WTC11 (cell line): ENCODE data around the gene STK10.

Experiments
- CREB1 ChIP-seq: sonication (generic); formaldehyde crosslinking; IDR thresholded peaks from 2 replicates; pipeline ENCODE4 v1.8.0; 2023; ENCODE audit warnings: mild to moderate bottlenecking, missing genetic modification reagents
- ETV6 ChIP-seq: sonication (generic); formaldehyde crosslinking; IDR thresholded peaks from 2 replicates; pipeline ENCODE4 v1.8.1; 2022; ENCODE audit warnings: mild to moderate bottlenecking, missing genetic modification reagents
- GRHL2 ChIP-seq: fragments of 250-450 bp; sonication (Bioruptor Pico); IDR thresholded peaks from 2 replicates; pipeline ENCODE4 v1.8.0; 2022; ENCODE audit warnings: mild to moderate bottlenecking, moderate library complexity; ENCODE audit not compliant: insufficient replicate concordance, severe bottlenecking
- RELA ChIP-seq: sonication (generic); formaldehyde crosslinking; IDR thresholded peaks from 2 replicates; pipeline ENCODE4 v1.8.1; 2022; ENCODE audit warnings: missing genetic modification reagents, mild to moderate bottlenecking, borderline replicate concordance
- TF ChIP-seq, protein P1 (sequence below): sonication (generic); formaldehyde crosslinking; IDR thresholded peaks from 2 replicates; pipeline ENCODE4 v1.8.0; 2022; ENCODE audit warnings: mild to moderate bottlenecking, missing genetic modification reagents
- TF ChIP-seq, protein P2 (sequence below): fragments of 200-600 bp; IDR thresholded peaks from 2 replicates; pipeline ENCODE4 v1.8.0; 2022; ENCODE audit warnings: antibody characterized with exemption
- TF ChIP-seq, protein P3 (sequence below): sonication (generic); formaldehyde crosslinking; IDR thresholded peaks from 2 replicates; pipeline ENCODE4 v1.8.0; 2022; ENCODE audit warnings: mild to moderate bottlenecking, missing genetic modification reagents

DNA sequence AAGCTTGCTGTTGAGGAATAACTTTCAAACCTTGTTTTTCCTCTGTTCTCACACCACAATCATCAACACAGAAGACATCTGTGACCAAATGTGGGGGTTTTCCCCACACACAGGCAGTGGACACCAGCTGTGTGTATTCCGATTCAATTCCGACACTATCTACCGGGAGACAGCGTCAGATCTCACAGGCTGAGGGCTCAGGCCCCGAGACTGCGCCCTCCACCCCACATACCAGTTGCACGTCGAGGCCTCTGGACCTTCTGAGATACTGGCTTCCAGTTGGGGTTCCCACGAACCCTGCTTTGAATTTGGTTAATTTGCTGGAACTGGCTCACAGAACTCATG lies 41.3 kb downstream of the STK10 start:
- TF ChIP-seq ETV6 (CRISPR knock-in tag) (no peak), CREB1 (no peak), RELA (CRISPR knock-in tag) (no peak), GRHL2 (CRISPR knock-in tag) (no peak)
- TF ChIP-seq, protein P1, sequence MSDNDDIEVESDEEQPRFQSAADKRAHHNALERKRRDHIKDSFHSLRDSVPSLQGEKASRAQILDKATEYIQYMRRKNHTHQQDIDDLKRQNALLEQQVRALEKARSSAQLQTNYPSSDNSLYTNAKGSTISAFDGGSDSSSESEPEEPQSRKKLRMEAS, result no peak
- TF ChIP-seq, protein P2, sequence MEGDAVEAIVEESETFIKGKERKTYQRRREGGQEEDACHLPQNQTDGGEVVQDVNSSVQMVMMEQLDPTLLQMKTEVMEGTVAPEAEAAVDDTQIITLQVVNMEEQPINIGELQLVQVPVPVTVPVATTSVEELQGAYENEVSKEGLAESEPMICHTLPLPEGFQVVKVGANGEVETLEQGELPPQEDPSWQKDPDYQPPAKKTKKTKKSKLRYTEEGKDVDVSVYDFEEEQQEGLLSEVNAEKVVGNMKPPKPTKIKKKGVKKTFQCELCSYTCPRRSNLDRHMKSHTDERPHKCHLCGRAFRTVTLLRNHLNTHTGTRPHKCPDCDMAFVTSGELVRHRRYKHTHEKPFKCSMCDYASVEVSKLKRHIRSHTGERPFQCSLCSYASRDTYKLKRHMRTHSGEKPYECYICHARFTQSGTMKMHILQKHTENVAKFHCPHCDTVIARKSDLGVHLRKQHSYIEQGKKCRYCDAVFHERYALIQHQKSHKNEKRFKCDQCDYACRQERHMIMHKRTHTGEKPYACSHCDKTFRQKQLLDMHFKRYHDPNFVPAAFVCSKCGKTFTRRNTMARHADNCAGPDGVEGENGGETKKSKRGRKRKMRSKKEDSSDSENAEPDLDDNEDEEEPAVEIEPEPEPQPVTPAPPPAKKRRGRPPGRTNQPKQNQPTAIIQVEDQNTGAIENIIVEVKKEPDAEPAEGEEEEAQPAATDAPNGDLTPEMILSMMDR, result no peak
- TF ChIP-seq, protein P3, sequence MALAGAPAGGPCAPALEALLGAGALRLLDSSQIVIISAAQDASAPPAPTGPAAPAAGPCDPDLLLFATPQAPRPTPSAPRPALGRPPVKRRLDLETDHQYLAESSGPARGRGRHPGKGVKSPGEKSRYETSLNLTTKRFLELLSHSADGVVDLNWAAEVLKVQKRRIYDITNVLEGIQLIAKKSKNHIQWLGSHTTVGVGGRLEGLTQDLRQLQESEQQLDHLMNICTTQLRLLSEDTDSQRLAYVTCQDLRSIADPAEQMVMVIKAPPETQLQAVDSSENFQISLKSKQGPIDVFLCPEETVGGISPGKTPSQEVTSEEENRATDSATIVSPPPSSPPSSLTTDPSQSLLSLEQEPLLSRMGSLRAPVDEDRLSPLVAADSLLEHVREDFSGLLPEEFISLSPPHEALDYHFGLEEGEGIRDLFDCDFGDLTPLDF, result no peak
